HCT116 (cell line): ENCODE data around the gene HSD17B13.

ENCODE experiments used
- EZH2phosphoT487 ChIP-seq: fragments of 200-600 bp; IDR thresholded peaks from 2 replicates; pipeline ENCODE4 v1.6.1; 2018; ENCODE audit warnings: antibody characterized with exemption, borderline replicate concordance
- TF ChIP-seq, protein P1 (sequence below), 3 experiments: fragments of 200-600 bp in 1 of 3; sonication (generic) in 1 of 3; IDR thresholded peaks in 2 of 3; conservative IDR thresholded peaks in 1 of 3; 2 replicates each; pipeline ENCODE4 v1.5.1; 2012 to 2017; ENCODE audit warnings: low read depth in 2 of 3, low read length in 2 of 3, antibody characterized with exemption in 1 of 3, borderline replicate concordance in 1 of 3, control low read depth in 1 of 3, mild to moderate bottlenecking in 1 of 3, mixed read lengths in 1 of 3, mixed run types in 1 of 3, moderate library complexity in 1 of 3; ENCODE audit not compliant: insufficient read depth in 1 of 3

DNA sequence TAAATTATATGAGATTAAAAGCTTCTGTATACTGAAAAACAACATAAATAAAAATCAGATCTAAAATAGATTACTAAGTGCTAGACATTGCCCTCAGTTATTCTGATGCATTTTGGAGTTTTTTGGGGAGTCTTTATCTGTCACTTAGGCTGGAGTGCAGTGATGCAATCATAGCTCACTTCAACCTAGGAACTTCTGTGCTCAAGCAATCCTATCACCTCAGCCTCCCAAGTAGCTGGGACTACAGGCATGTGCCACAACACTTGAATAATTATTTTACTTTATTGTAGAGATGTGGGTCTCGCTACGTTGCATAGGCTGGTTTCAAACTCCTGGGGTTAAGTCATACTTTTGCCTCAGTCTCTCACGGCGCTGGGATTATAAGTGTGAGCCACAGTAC is 36.6 kb upstream of the HSD17B13 start:
- TF ChIP-seq, protein P1, sequence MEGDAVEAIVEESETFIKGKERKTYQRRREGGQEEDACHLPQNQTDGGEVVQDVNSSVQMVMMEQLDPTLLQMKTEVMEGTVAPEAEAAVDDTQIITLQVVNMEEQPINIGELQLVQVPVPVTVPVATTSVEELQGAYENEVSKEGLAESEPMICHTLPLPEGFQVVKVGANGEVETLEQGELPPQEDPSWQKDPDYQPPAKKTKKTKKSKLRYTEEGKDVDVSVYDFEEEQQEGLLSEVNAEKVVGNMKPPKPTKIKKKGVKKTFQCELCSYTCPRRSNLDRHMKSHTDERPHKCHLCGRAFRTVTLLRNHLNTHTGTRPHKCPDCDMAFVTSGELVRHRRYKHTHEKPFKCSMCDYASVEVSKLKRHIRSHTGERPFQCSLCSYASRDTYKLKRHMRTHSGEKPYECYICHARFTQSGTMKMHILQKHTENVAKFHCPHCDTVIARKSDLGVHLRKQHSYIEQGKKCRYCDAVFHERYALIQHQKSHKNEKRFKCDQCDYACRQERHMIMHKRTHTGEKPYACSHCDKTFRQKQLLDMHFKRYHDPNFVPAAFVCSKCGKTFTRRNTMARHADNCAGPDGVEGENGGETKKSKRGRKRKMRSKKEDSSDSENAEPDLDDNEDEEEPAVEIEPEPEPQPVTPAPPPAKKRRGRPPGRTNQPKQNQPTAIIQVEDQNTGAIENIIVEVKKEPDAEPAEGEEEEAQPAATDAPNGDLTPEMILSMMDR (IDR thresholded peaks at IDR 0.05 in 2 of 3, conservative IDR thresholded peaks at IDR 0.05 in 1 of 3; ENCODE audit: borderline replicate concordance in 1 of 3, insufficient read depth in 1 of 3, low read depth in 2 of 3, low read length in 2 of 3), result no peak
- TF ChIP-seq EZH2phosphoT487, result no peak
